LNCaP clone FGC (cell line): ENCODE data around the gene TARP.

Experiments used
- DNase-seq: peaks from one replicate; pipeline ENCODE4 v3.0.0-alpha.2; 2011; ENCODE audit warnings: low read depth
- H3K4me3 ChIP-seq: 2 replicates; pipeline ENCODE4 v1.5.1; 2011; ENCODE audit warnings: mild to moderate bottlenecking, low read depth, low read length, control low read depth
- CTCF ChIP-seq: IDR thresholded peaks from 2 replicates; pipeline ENCODE4 v1.5.1; 2012; ENCODE audit warnings: mild to moderate bottlenecking; ENCODE audit not compliant: control insufficient read depth, insufficient read depth; ENCODE audit errors: extremely low read depth

The TARP gene

GRCh38 chr7:38303866-38304265, 30.4 kb upstream of the TARP start:
- no peak for DNase-seq
- no peak overlapping the region for H3K4me3 ChIP-seq
- no peak for TF ChIP-seq CTCF

GRCh38 chr7:38300175-38300574, 26.7 kb upstream of the TARP start:
- H3K4me3 ChIP-seq = no peak overlapping the region
- TF ChIP-seq CTCF = no peak
- DNase-seq = no peak

GRCh38 chr7:38299275-38299931, 26.0 kb upstream of the TARP start:
- no peak for DNase-seq
- TF ChIP-seq CTCF = no peak
- no peak overlapping the region for H3K4me3 ChIP-seq

GRCh38 chr7:38296059-38296857, 22.8 kb upstream of the TARP start:
- DNase-seq = no peak
- no peak for TF ChIP-seq CTCF
- H3K4me3 ChIP-seq = no peak overlapping the region

- DNase-seq = no peak
- no peak overlapping the region for H3K4me3 ChIP-seq
- no peak for TF ChIP-seq CTCF
Measured at GRCh38 chr7:38294926-38295325, 21.5 kb upstream of the TARP start.

GRCh38 chr7:38292442-38292841, 19.0 kb upstream of the TARP start:
- TF ChIP-seq CTCF = no peak
- DNase-seq = peak; percentile 72

More at GRCh38 chr7:38292442-38292841, 19.0 kb upstream of the TARP start:
- H3K4me3 ChIP-seq = no peak overlapping the region
